ENCODE data around the gene SHE. TPM values are rescaled to one million over a fixed set of nuclear protein-coding genes. Genes with fewer than 3 reads are reported as not detected.

SHE gene
- total RNA-seq, 2 donors from 2014 or later: 2.6 to 4.2 TPM

DNA sequence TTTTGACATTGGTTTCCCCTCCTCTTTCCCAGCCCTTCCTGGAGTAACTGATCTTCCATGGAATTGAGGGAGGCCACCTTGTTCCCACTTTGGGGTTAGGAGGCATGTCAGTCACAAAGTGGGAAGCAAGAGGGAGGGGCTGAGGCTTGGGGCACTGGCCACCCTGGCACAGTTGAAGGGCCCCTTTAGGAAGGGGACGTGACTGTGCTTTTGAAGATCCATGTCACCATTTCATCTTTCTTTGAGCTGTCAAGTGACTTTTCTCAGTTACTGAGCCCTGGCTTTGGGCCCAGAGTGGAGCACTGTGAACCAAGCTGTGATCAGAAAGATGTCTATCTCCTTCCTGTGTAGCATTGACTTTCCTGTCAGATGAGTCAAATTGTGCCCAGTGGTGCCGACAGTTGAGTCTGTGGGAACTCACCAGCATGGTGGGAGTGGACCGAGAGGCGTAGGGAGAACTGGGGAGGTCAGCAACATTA is 38.7 kb downstream of the SHE start:
- H3K9me3 ChIP-seq: no peaks in the 10 kb centered on the region
- H3K36me3 ChIP-seq (replicated peaks in 1 of 2; ENCODE audit: insufficient read depth in 1 of 2, low read depth in 2 of 2): no peaks in the 10 kb centered on the region
- intact Hi-C loops (cut with DNase I): no loop called here
- peaks cover 3% of the 10 kb centered on the region for H3K4me1 ChIP-seq
- no peak for DNase-seq
- WGBS, 2 donors: 52 to 64% methylated on average over 4 of the region's 4 CpGs
- H3K27me3 ChIP-seq: no peaks in the 10 kb centered on the region
- H3K27ac ChIP-seq: peak overlapping the region in 1 of 4 donors; percentile 20
- no peak for ATAC-seq
- no peak for TF ChIP-seq POLR2A (IDR thresholded peaks at IDR 0.05)
- TF ChIP-seq, protein P1, sequence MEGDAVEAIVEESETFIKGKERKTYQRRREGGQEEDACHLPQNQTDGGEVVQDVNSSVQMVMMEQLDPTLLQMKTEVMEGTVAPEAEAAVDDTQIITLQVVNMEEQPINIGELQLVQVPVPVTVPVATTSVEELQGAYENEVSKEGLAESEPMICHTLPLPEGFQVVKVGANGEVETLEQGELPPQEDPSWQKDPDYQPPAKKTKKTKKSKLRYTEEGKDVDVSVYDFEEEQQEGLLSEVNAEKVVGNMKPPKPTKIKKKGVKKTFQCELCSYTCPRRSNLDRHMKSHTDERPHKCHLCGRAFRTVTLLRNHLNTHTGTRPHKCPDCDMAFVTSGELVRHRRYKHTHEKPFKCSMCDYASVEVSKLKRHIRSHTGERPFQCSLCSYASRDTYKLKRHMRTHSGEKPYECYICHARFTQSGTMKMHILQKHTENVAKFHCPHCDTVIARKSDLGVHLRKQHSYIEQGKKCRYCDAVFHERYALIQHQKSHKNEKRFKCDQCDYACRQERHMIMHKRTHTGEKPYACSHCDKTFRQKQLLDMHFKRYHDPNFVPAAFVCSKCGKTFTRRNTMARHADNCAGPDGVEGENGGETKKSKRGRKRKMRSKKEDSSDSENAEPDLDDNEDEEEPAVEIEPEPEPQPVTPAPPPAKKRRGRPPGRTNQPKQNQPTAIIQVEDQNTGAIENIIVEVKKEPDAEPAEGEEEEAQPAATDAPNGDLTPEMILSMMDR (IDR thresholded peaks at IDR 0.05): no peak
- no peak overlapping the region for H3K4me3 ChIP-seq

- Histone ChIP-seq H3K27ac (no peak overlapping the region), H3K4me3 (no peak overlapping the region), H3K4me1 (no peaks in the 10 kb centered on the region), H3K27me3 (no peaks in the 10 kb centered on the region), H3K36me3 (replicated peaks in 1 of 2; ENCODE audit: insufficient read depth in 1 of 2, low read depth in 2 of 2) (no peaks in the 10 kb centered on the region), H3K9me3 (no peaks in the 10 kb centered on the region)
- no peak for DNase-seq
- WGBS, 2 donors: 69 to 74% methylated on average over 15 of the region's 15 CpGs
- TF ChIP-seq, protein P1 (IDR thresholded peaks at IDR 0.05): no peak
- intact Hi-C loops (cut with DNase I): no loop called here
- ATAC-seq: no peak
Observed at GRCh38 chr1:154460695-154461260, 41.4 kb downstream of the SHE start.

- no peaks in the 10 kb centered on the region for H3K4me1 ChIP-seq
- H3K27me3 ChIP-seq: no peaks in the 10 kb centered on the region
- TF ChIP-seq POLR2A (IDR thresholded peaks at IDR 0.05): no peak
- TF ChIP-seq, protein P1 (IDR thresholded peaks at IDR 0.05): no peak
- intact Hi-C loops (cut with DNase I): no loop called here
- no peak overlapping the region for H3K4me3 ChIP-seq
- H3K9me3 ChIP-seq: no peaks in the 10 kb centered on the region
- H3K36me3 ChIP-seq (replicated peaks in 1 of 2; ENCODE audit: insufficient read depth in 1 of 2, low read depth in 2 of 2): no peaks in the 10 kb centered on the region
- no peak for ATAC-seq
- no peak overlapping the region for H3K27ac ChIP-seq
- no peak for DNase-seq
Observed at GRCh38 chr1:154459080-154459479, 43.1 kb downstream of the SHE start.

- ATAC-seq: no peak
- 75 to 84% methylated on average over 6 of the region's 6 CpGs for WGBS, 2 donors
- TF ChIP-seq POLR2A (IDR thresholded peaks at IDR 0.05): no peak
- TF ChIP-seq, protein P1 (IDR thresholded peaks at IDR 0.05): no peak
- no peak overlapping the region for H3K27ac ChIP-seq
- H3K4me1 ChIP-seq: no peaks in the 10 kb centered on the region
- DNase-seq: no peak
- no peaks in the 10 kb centered on the region for H3K9me3 ChIP-seq
- H3K4me3 ChIP-seq: no peak overlapping the region
- no peaks in the 10 kb centered on the region for H3K36me3 ChIP-seq (replicated peaks in 1 of 2; ENCODE audit: insufficient read depth in 1 of 2, low read depth in 2 of 2)
- H3K27me3 ChIP-seq: no peaks in the 10 kb centered on the region
- intact Hi-C loops (cut with DNase I): no loop called here
Observed at GRCh38 chr1:154456631-154457030, 45.6 kb downstream of the SHE start.

DNA sequence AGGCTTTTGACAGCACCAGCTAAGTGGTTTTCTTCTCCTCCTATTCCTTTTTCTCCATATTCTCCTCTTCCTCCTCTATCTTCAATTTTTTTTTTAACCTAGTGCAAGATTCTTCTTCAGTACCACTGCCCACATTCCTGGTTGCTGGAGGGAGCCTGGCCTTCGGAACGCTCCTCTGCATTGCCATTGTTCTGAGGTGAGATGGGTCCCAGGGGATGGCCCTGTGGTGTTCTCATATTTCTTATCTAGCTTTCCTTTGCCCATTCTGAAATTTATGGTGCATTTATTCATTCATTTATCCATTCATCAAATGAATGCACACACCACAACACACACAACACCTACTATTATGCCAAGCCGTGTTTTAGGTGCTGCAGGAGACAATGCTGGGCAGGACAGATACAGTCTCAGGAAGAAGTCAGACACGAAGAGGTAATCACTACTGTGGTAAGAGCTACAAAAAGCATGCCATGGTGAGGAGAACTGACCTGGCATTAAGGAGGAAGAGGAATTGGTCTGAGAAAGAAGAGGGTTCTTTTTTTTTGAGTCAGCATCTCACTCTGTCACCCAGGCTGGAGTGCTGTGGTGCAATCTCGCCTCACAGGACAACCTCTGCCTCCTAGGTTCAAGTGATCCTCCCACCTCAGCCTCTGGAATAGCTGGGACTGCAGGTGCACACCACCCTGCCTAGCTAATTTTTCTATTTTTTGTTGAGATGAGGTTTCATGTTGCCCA is 47.7 kb downstream of the SHE start:
- no peaks in the 10 kb centered on the region for H3K4me1 ChIP-seq
- no peaks in the 10 kb centered on the region for H3K27me3 ChIP-seq
- no peaks in the 10 kb centered on the region for H3K9me3 ChIP-seq
- TF ChIP-seq POLR2A (IDR thresholded peaks at IDR 0.05): no peak
- TF ChIP-seq, protein P1 (IDR thresholded peaks at IDR 0.05): no peak
- DNase-seq (no peak), ATAC-seq (no peak)
- intact Hi-C loops (cut with DNase I): no loop called here
- no peak overlapping the region for H3K4me3 ChIP-seq
- H3K27ac ChIP-seq: no peak overlapping the region
- H3K36me3 ChIP-seq (replicated peaks in 1 of 2; ENCODE audit: insufficient read depth in 1 of 2, low read depth in 2 of 2): no peaks in the 10 kb centered on the region
- WGBS, 2 donors: 79 to 86% methylated on average over 5 of the region's 5 CpGs

All from body of pancreas (tissue), 4 donors.